SK-N-SH treated with all-trans-retinoic acid at 6 μM for 48 hours (cell line): ENCODE measurements around the gene WASF3.

ENCODE experiments used
- ZFP3 ChIP-seq: fragments of 250-450 bp; sonication (Bioruptor Pico); IDR thresholded peaks from 2 replicates; pipeline ENCODE4 v1.5.0; 2020; ENCODE audit warnings: mild to moderate bottlenecking, moderate library complexity
- TF ChIP-seq, protein P1 (sequence below): fragments of 250-450 bp; sonication (Bioruptor Pico); IDR thresholded peaks from 2 replicates; pipeline ENCODE4 v1.8.0; 2021; ENCODE audit warnings: low read depth, mild to moderate bottlenecking, moderate library complexity, borderline replicate concordance

DNA sequence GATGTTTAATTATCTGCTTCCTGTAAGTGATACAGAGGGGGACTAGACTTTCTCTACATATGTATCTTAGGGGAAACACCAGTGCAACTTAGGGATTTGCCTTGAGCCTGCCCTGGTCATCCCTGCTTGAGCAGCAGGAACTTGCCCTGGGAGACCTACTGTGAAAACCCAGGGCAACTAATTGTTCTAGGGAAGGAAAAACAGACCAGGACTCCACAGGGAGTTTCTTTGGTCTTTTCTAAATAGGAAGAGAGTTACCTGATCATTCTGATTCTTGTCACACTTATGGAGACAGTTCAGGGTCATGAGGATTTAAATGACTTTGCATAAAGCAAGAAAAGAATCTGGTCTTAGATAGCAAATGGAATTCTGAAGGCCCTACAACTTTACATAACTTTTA lies 89.1 kb downstream of the WASF3 start:
- TF ChIP-seq ZFP3 (CRISPR knock-in tag) = no peak
- TF ChIP-seq, protein P1, sequence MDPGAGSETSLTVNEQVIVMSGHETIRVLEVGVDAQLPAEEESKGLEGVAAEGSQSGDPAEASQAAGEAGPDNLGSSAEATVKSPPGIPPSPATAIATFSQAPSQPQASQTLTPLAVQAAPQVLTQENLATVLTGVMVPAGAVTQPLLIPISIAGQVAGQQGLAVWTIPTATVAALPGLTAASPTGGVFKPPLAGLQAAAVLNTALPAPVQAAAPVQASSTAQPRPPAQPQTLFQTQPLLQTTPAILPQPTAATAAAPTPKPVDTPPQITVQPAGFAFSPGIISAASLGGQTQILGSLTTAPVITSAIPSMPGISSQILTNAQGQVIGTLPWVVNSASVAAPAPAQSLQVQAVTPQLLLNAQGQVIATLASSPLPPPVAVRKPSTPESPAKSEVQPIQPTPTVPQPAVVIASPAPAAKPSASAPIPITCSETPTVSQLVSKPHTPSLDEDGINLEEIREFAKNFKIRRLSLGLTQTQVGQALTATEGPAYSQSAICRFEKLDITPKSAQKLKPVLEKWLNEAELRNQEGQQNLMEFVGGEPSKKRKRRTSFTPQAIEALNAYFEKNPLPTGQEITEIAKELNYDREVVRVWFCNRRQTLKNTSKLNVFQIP (CRISPR knock-in tag) = no peak
